Endothelial cell of umbilical vein (primary cell): ENCODE data around the gene FGFR3. TPM values are rescaled to one million over a fixed set of nuclear protein-coding genes. Genes with fewer than 3 reads are reported as not detected.
A peak's percentile ranks its signal among the peaks of the same experiment; 100 is the strongest.

ENCODE experiments used
- BruUV-seq: library from RNA; stranded (reverse); fragments of 400-500 nt; replicated peaks from 2 replicates; lab custom pipeline; 2021; lab: Mats Ljungman, UMichigan
- CTCF ChIA-PET: fragments of 300-600, 350-600 bp; sonication (Branson Sonifier 250); formaldehyde crosslinking; loops from one replicate; lab custom pipeline; 2021; ENCODE audit warnings: antibody characterized with exemption, inconsistent platforms; lab: Charles Lee
- POLR2A ChIA-PET: fragments of 300-600, 350-600 bp; sonication (Branson Sonifier 250); formaldehyde crosslinking; loops from one replicate; lab custom pipeline; 2021; ENCODE audit warnings: antibody characterized with exemption, inconsistent platforms; lab: Charles Lee
- DNase-seq: peaks from one replicate; pipeline ENCODE4 v3.0.0-alpha.2; 2011; ENCODE audit warnings: low read depth, low spot score
- FAIRE-seq: peaks from 2 replicates; lab custom pipeline; 2011; peaks lifted over from hg19 to GRCh38; lab: Jason Lieb, UNC
- H2AFZ ChIP-seq: 2 replicates; pipeline ENCODE4 v1.6.0; 2012; ENCODE audit warnings: low read depth, low read length, control low read depth, inconsistent platforms
- H3K27ac ChIP-seq: 2 replicates; pipeline ENCODE4 v1.5.1; 2011; ENCODE audit warnings: low read depth, mild to moderate bottlenecking, control low read depth, low read length, moderate library complexity; ENCODE audit not compliant: insufficient read depth
- H3K27me3 ChIP-seq, 2 experiments: 2 replicates each; pipeline versions ENCODE4 v1.6.0 to v1.6.1; 2011; ENCODE audit warnings: low read length in 2 of 2, mixed read lengths in 1 of 2; ENCODE audit not compliant: control insufficient read depth in 2 of 2, insufficient read depth in 2 of 2
- H3K36me3 ChIP-seq, 2 experiments: 2 replicates in 1 of 2; 3 replicates in 1 of 2; pipeline ENCODE4 v1.5.1; 2011; ENCODE audit warnings: low read length in 2 of 2, mild to moderate bottlenecking in 1 of 2, moderate library complexity in 1 of 2; ENCODE audit not compliant: control insufficient read depth in 2 of 2, insufficient read depth in 2 of 2; ENCODE audit errors: extremely low read depth in 1 of 2
- H3K4me1 ChIP-seq: 3 replicates; pipeline ENCODE4 v1.5.1; 2011; ENCODE audit warnings: mild to moderate bottlenecking, low read length; ENCODE audit not compliant: control insufficient read depth, insufficient read depth; ENCODE audit errors: extremely low read depth
- H3K4me2 ChIP-seq: 2 replicates; pipeline ENCODE4 v1.6.1; 2011; ENCODE audit warnings: low read length, control low read depth, mixed read lengths; ENCODE audit not compliant: insufficient read depth
- H3K4me3 ChIP-seq, 3 experiments: fragments of 200-600 bp in 1 of 3; sonication (generic), shearing (Covaris generic) in 1 of 3; replicated peaks in 1 of 3; 2 replicates each; pipeline ENCODE4 v1.5.1; 2011 to 2016; ENCODE audit warnings: control low read depth in 3 of 3, low read length in 3 of 3, mild to moderate bottlenecking in 2 of 3, inconsistent platforms in 1 of 3, low read depth in 1 of 3, moderate library complexity in 1 of 3; ENCODE audit not compliant: insufficient read depth in 1 of 3
- H3K79me2 ChIP-seq: 2 replicates; pipeline ENCODE4 v1.6.0; 2012; ENCODE audit warnings: low read length, inconsistent platforms; ENCODE audit not compliant: control insufficient read depth, insufficient read depth
- H3K9ac ChIP-seq: replicated peaks from 2 replicates; pipeline ENCODE3; 2011; ENCODE audit warnings: low read length, control low read depth; ENCODE audit not compliant: insufficient read depth; ENCODE audit errors: extremely low read depth
- H3K9me1 ChIP-seq: replicated peaks from 3 replicates; pipeline ENCODE4 v1.6.0; 2011; ENCODE audit warnings: mild to moderate bottlenecking, low read length; ENCODE audit not compliant: control insufficient read depth, insufficient read depth; ENCODE audit errors: extremely low read depth
- H3K9me3 ChIP-seq: replicated peaks from 2 replicates; pipeline ENCODE4 v1.5.1; 2012; ENCODE audit warnings: low read length, inconsistent platforms; ENCODE audit not compliant: control insufficient read depth, insufficient read depth
- H4K20me1 ChIP-seq: replicated peaks from 2 replicates; pipeline ENCODE3; 2011; ENCODE audit warnings: mild to moderate bottlenecking, low read length; ENCODE audit not compliant: control insufficient read depth, insufficient read depth; ENCODE audit errors: extremely low read depth
- CTCF ChIP-seq, 2 donors: IDR thresholded peaks; 1 replicate in 1 of 2; 2 replicates in 1 of 2; pipeline ENCODE4 v1.5.1; 2011; ENCODE audit warnings: low read length in 2 of 2, mild to moderate bottlenecking in 2 of 2, moderate library complexity in 2 of 2, control low read depth in 1 of 2, inconsistent platforms in 1 of 2, low read depth in 1 of 2; ENCODE audit not compliant: insufficient read depth in 1 of 2; ENCODE audit errors: extremely low read depth in 1 of 2
- EZH2 ChIP-seq: IDR thresholded peaks from 2 replicates; pipeline ENCODE4 v1.6.1; 2012; ENCODE audit warnings: borderline replicate concordance, low read depth, mild to moderate bottlenecking, moderate library complexity, low read length, inconsistent platforms; ENCODE audit not compliant: severe bottlenecking
- FOS ChIP-seq: IDR thresholded peaks from 2 replicates; pipeline ENCODE4 v1.6.1; 2011; ENCODE audit warnings: mild to moderate bottlenecking, low read length, moderate library complexity, borderline replicate concordance; ENCODE audit not compliant: insufficient read depth
- GATA2 ChIP-seq: IDR thresholded peaks from 2 replicates; pipeline ENCODE4 v1.7.0; 2011; ENCODE audit warnings: low read depth, mild to moderate bottlenecking, moderate library complexity, mixed read lengths, low read length; ENCODE audit not compliant: insufficient read length, insufficient read depth
- JUN ChIP-seq: IDR thresholded peaks from 2 replicates; pipeline ENCODE4 v1.6.1; 2011; ENCODE audit warnings: borderline replicate concordance, low read depth; ENCODE audit not compliant: insufficient read length, insufficient read depth
- MAX ChIP-seq: IDR thresholded peaks from 2 replicates; pipeline ENCODE4 v1.6.1; 2011; ENCODE audit not compliant: insufficient read depth, insufficient read length
- MYC ChIP-seq: IDR thresholded peaks from one replicate; pipeline ENCODE4 v1.6.1; 2011; ENCODE audit warnings: mild to moderate bottlenecking, low read depth, low read length
- POLR2A ChIP-seq: IDR thresholded peaks from 2 replicates; pipeline ENCODE4 v1.6.1; 2012; ENCODE audit warnings: low read depth, mild to moderate bottlenecking, control low read depth, low read length
- POLR2AphosphoS5 ChIP-seq: IDR thresholded peaks from 2 replicates; pipeline ENCODE4 v1.6.1; 2012; ENCODE audit warnings: low read depth, mild to moderate bottlenecking, control low read depth, low read length, moderate library complexity; ENCODE audit not compliant: insufficient read depth
- dilution Hi-C: fragments of 300-500 bp; cut with MboI; formaldehyde crosslinking; loops from one replicate; pipeline ENCODE4 v1.15.0; 2019; ENCODE audit warnings: low sequenced_read_pairs; ENCODE audit not compliant: extremely low pct_ligation_motif_present
- intact Hi-C: fragments of 100-400 bp; cut with micrococcal nuclease; formaldehyde crosslinking; loops from one replicate; pipeline ENCODE4 v1.10.0; 2022
- polyA plus RNA-seq, 4 experiments: library from polyadenylated mRNA; depleted of rRNA in 3 of 4; stranded (reverse) in 3 of 4; unstranded in 1 of 4; fragments of >200 nt; gene quantifications; 2 replicates each; pipeline versions ENCODE4 v1.2.1 to v1.2.3, GENCODE V29; 2011 to 2012; ENCODE audit warnings: missing spikeins in 1 of 4
- total RNA-seq: library from RNA; stranded (reverse); gene quantifications from 2 replicates; pipeline ENCODE4 v1.2.3, GENCODE V29; 2021

FGFR3 gene
- total and polyA plus RNA-seq, 2 donors (not counting 3 experiments of a cell fraction or from before 2014, with no cell fraction given) = 0.73 to 1.2 TPM

GRCh38 chr4:1852904-1853623 is 60.0 kb downstream of the FGFR3 start:
- CTCF ChIA-PET = interaction anchor here (1.3 kb wide), 1 partner anchor 58 kb away, joined by 5 read pairs; no protein-coding TSS in a partner anchor
- no peaks in the 10 kb centered on the region for H3K27me3 ChIP-seq
- H3K9ac ChIP-seq = no peak overlapping the region
- H3K9me1 ChIP-seq = no peaks in the 10 kb centered on the region
- POLR2A ChIA-PET = no interaction called here
- FAIRE-seq (no peak), DNase-seq (no peak)
- no peak overlapping the region for H3K4me2 ChIP-seq
- intact Hi-C loops (no loop called here), dilution Hi-C loops (no loop called here)
- no peak overlapping the region for H3K4me3 ChIP-seq
- BruUV-seq = no TSS peak
- no peak overlapping the region for H2AFZ ChIP-seq
- peaks cover 65% of the 10 kb centered on the region for H3K79me2 ChIP-seq
- no peaks in the 10 kb centered on the region for H3K9me3 ChIP-seq
- no peaks in the 10 kb centered on the region for H4K20me1 ChIP-seq
- peaks cover 17% of the 10 kb centered on the region for H3K4me1 ChIP-seq
- H3K36me3 ChIP-seq = peaks cover 0 to 2% of the 10 kb centered on the region in 2 experiments
- no peak overlapping the region for H3K27ac ChIP-seq
- TF ChIP-seq FOS = no peak

GRCh38 chr4:1854752-1855151 is 61.7 kb downstream of the FGFR3 start:
- Histone ChIP-seq H3K27ac (no peak overlapping the region), H3K9me3 (no peaks in the 10 kb centered on the region), H4K20me1 (no peaks in the 10 kb centered on the region), H3K36me3 (peaks cover 0 to 2% of the 10 kb centered on the region in 2 experiments), H2AFZ (no peak overlapping the region), H3K4me1 (peaks cover 17% of the 10 kb centered on the region), H3K27me3 (no peaks in the 10 kb centered on the region), H3K79me2 (peaks cover 62% of the 10 kb centered on the region), H3K9me1 (no peaks in the 10 kb centered on the region), H3K4me3 (peak overlapping the region; percentile 44 to 88 (median 82)), H3K4me2 (peak overlapping the region; percentile 81), H3K9ac (peak overlapping the region; percentile 69)
- peak; percentile 44 for FAIRE-seq
- POLR2A ChIA-PET = no interaction called here
- no peak for DNase-seq
- dilution Hi-C loops = no loop called here
- TSS peak; percentile 36 for BruUV-seq
- TF ChIP-seq MYC (no peak), MAX (no peak), JUN (no peak), POLR2AphosphoS5 (no peak), EZH2 (no peak), POLR2A (no peak), GATA2 (no peak), FOS (no peak), CTCF (IDR thresholded peaks at IDR 0.05; ENCODE audit: extremely low read depth in 1 of 2, insufficient read depth in 1 of 2, low read depth in 1 of 2, low read length in 2 of 2) (no peak)
- intact Hi-C loops = no loop called here
- CTCF ChIA-PET = interaction anchor here (2.5 to 4.8 kb wide), 2 partner anchors 16 to 44 kb away, joined by 10 to 25 read pairs; partner anchors contain the start of gene NSD2
